ENCODE results near the gene OR2A1. TPM values are rescaled to one million over a fixed set of nuclear protein-coding genes. Genes with fewer than 3 reads are reported as not detected.
"Not testable (repeated sequence)": the region's sequence is repeated elsewhere in the genome, so short reads cannot be mapped to it uniquely, and the experiment has no call there.

OR2A1 gene
- 0.63 TPM for polyA plus RNA-seq (ENCODE audit: insufficient read length)

GRCh38 chr7:144311872-144312469 is at the start of gene OR2A1:
Gene OR2A1 (plus strand): TSS chr7:144312419. CDS start chr7:144318125, 5,706 bp downstream.
- DNase-seq (ENCODE audit: low read depth), result not testable (repeated sequence)

GRCh38 chr7:144264692-144265091 is 47.5 kb upstream of the OR2A1 start, which contains the start of gene OR2A7:
Gene OR2A7 (minus strand): TSS chr7:144264792. CDS start chr7:144259628, 5,164 bp downstream.
- DNase-seq (ENCODE audit: low read depth), result not testable (repeated sequence)

DNA sequence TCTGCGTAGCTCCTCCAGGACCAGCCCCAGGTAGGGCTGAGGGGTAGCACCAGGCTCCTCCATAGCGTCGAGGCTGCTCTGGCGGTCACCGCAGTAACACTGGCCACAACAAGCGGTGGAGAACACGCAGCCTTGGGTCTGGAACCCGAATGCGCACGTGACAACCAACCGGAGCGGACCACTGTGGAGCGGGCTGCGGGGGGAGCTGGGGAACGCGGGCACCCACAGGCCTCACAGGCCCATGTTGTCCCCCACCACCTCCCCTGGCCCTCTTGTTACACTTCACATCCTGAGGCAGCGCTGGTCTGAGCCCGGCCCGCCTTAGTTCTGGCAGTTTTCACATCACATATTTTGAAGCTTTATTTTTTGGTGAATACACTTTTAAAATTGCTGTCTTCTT is 43.0 kb upstream of the OR2A1 start, which contains the start of gene CTAGE8:
CTAGE8 (minus strand) TSS at position 101 of the 400 bp plus-strand sequence; CDS start at position 63, 38 bp downstream.
- DNase-seq (ENCODE audit: low read depth), result not testable (repeated sequence)

GRCh38 chr7:144275281-144275680 is 36.9 kb upstream of the OR2A1 start:
- DNase-seq (ENCODE audit: low read depth), result not testable (repeated sequence)

DNA sequence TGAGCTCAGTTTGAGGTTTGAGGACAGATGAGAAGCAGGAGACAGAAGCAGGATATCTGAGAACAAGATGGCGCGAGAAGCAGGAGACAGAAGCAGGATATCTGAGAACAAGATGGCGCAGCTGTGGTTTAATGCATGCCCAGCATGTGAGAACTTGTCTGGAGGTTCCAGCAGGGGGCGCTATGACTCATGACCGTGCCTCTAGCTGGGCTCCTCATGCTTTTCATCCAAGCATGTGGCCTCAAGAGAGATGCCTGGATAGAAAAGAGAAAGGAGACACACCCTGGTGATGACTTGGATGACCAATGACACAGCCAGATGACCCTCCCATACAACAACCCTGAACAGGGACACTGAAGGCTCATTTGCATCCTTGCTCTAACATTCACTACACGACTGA is 32.2 kb upstream of the OR2A1 start:
- DNase-seq (ENCODE audit: low read depth), result not testable (repeated sequence)

DNA sequence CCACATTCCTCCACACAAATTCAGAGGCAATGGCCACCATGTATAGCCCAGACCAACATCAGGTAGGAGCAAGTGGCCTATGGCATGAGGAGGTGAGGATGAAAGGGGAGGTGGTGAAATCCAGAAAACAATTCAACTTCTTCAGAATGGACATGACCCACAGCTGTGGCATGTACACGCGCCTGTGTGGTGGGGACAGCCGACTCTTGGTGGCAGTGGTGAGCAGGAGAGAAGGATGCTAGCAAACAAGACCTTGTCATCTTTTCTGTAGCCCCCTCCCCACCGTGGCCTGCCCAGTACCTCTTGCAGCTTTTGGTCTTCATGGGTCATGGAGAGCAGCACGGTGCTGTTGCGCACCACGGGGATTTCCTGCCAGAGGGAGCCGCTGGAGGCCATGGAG is 30.2 kb upstream of the OR2A1 start:
- DNase-seq (ENCODE audit: low read depth), result not testable (repeated sequence)

GRCh38 chr7:144282490-144282889 is 29.7 kb upstream of the OR2A1 start:
- DNase-seq (ENCODE audit: low read depth), result not testable (repeated sequence)

- not testable (repeated sequence) for DNase-seq (ENCODE audit: low read depth)
Measured at GRCh38 chr7:144283716-144284115, 28.5 kb upstream of the OR2A1 start.

- not testable (repeated sequence) for DNase-seq (ENCODE audit: low read depth)
Measured at GRCh38 chr7:144287171-144287784, 24.9 kb upstream of the OR2A1 start.

- DNase-seq (ENCODE audit: low read depth), result not testable (repeated sequence)
Measured at GRCh38 chr7:144291607-144292006, 20.6 kb upstream of the OR2A1 start.

- not testable (repeated sequence) for DNase-seq (ENCODE audit: low read depth)
Measured at GRCh38 chr7:144292384-144293161, 19.6 kb upstream of the OR2A1 start.

- DNase-seq (ENCODE audit: low read depth), result not testable (repeated sequence)
Measured at GRCh38 chr7:144293794-144294499, 18.3 kb upstream of the OR2A1 start.

- DNase-seq (ENCODE audit: low read depth), result not testable (repeated sequence)
Measured at GRCh38 chr7:144302578-144303303, 9.5 kb upstream of the OR2A1 start.

- DNase-seq (ENCODE audit: low read depth), result not testable (repeated sequence)
Measured at GRCh38 chr7:144303607-144304006, 8.6 kb upstream of the OR2A1 start.

DNA sequence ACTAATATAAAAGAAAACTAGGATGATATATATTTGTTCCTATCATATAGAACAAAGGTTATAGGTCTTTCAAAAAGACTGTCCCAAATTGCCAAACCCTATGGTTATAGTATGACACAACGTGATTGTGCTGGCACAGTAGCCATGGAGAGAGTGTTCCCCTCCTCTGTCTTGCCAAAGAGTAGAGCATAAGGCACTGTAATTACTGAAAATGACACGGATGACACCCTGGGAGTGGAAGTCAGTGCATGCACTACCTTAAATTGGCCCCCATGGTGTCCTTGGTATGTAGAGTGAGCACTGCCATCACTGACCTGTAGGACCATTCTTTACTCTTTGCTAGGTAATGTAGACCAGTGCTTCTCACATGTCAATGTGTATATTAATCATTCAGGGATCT is 7.1 kb upstream of the OR2A1 start:
- not testable (repeated sequence) for DNase-seq (ENCODE audit: low read depth)

GRCh38 chr7:144309702-144310101 is 2.5 kb upstream of the OR2A1 start:
- not testable (repeated sequence) for DNase-seq (ENCODE audit: low read depth)

DNA sequence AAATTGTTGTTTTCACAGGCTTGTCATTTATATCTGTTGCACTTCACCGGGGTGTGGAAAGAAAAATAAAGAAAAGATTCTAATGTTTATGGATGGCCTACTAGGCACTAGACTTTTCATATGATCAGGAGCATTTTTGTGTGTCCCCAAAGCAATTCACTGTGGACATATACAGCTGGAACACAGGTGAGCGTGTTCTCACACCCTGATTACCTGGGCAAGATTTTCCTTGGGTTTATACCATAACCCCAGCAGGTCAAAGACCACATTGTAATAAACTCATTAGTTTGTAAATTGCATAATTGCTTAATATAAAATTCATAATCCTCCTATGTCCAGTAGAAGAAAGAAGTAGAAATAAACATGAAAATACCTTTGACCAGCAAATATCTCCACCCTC is 1.0 kb upstream of the OR2A1 start:
- not testable (repeated sequence) for DNase-seq (ENCODE audit: low read depth)

GRCh38 chr7:144317537-144317936 is 5.3 kb downstream of the OR2A1 start:
- not testable (repeated sequence) for DNase-seq (ENCODE audit: low read depth)

DNA sequence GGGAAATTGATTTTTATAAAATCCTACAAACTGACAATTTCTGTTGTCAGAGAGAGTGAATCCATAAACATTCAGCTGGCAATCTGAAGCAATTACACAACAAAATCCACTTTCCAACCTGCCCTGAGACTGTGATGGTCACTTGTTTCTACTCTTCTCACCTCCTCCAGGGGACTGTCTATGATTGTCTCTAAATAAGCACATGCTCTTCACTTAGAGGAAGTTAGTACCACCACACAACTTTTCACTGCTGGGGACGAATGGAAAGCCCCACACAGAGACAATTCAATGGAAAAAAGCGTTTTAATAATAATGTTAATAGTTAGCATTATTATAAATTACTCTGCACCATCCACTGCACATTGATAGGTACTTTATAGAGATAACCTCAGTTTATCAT is 7.3 kb downstream of the OR2A1 start:
- DNase-seq (ENCODE audit: low read depth), result not testable (repeated sequence)

GRCh38 chr7:144321677-144322206 is 9.5 kb downstream of the OR2A1 start:
- not testable (repeated sequence) for DNase-seq (ENCODE audit: low read depth)

- not testable (repeated sequence) for DNase-seq (ENCODE audit: low read depth)
Measured at GRCh38 chr7:144323359-144323758, 11.1 kb downstream of the OR2A1 start.
